Measurements from ENCODE around the gene XYLT1. TPM values are rescaled to one million over a fixed set of nuclear protein-coding genes. Genes with fewer than 3 reads are reported as not detected.

The XYLT1 gene
- total RNA-seq, 1 donor from 2014 or later, result 12.3 TPM

- Mint-ChIP-seq H3K4me1 (ENCODE audit: low read depth) (no peaks in the 10 kb centered on the region), H3K9me3 (ENCODE audit: low read depth) (peaks cover 3% of the 10 kb centered on the region), H3K36me3 (ENCODE audit: insufficient read depth) (peaks cover 2% of the 10 kb centered on the region), H3K27me3 (no peaks in the 10 kb centered on the region), H3K4me3 (ENCODE audit: low read depth) (no peak overlapping the region), H3K27ac (no peak overlapping the region)
- TF ChIP-seq CTCF (IDR thresholded peaks at IDR 0.05; ENCODE audit: unreplicated experiment), result no peak
- DNase-seq (ENCODE audit: low spot score, unreplicated experiment), result no peak
These were observed 254.8 kb downstream of the XYLT1 start for GRCh38 chr16:17215936-17216335.

DNA sequence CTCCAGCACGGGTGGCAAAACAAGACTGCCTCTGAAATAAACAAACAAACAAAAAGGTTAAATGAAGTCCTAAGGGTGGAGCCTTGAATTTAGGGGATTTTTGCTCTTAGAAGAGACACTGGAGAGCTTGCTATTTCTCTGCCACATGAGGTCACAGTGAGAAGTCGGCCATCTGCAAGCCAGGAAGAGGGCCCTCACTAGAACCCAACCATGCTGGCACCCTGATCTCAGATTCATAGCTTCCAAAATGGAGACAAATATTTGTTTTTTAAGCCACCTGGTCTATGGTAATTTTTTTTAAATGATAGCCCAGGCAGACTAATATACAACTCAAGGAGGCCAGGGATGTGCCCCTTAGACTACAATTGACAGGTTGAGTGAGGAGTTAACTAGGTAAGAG is 255.5 kb downstream of the XYLT1 start:
- H3K9me3 Mint-ChIP-seq (ENCODE audit: low read depth), result peaks cover 3% of the 10 kb centered on the region

DNA sequence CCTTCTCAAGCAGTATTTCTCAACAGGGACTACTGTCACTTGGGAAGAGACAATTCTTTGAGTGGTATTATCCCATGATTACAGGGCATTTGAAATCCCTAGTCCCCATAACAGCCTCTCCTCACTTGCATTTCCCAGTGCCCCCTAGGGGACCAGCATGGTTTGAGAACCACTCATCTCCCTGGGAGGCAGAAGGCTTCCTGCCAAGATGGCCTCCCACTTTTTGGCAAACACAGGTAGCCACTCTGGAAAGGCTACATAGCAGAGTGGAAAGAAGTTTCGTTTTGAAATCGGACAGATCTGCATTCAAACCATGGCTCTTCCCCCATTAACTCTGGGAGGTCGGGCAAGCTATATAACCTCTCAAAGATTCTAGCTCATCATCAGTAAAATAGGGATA is 256.8 kb downstream of the XYLT1 start:
- no peak for TF ChIP-seq CTCF (IDR thresholded peaks at IDR 0.05; ENCODE audit: unreplicated experiment)
- Mint-ChIP-seq H3K27me3 (no peaks in the 10 kb centered on the region), H3K4me1 (ENCODE audit: low read depth) (no peaks in the 10 kb centered on the region), H3K27ac (no peak overlapping the region), H3K36me3 (ENCODE audit: insufficient read depth) (peaks cover 2% of the 10 kb centered on the region), H3K9me3 (ENCODE audit: low read depth) (peaks cover 3% of the 10 kb centered on the region), H3K4me3 (ENCODE audit: low read depth) (no peak overlapping the region)
- no peak for DNase-seq (ENCODE audit: low spot score, unreplicated experiment)

More for the DNA sequence above, 255.5 kb downstream of the XYLT1 start:
- no peak for DNase-seq (ENCODE audit: low spot score, unreplicated experiment)
- no peak for TF ChIP-seq CTCF (IDR thresholded peaks at IDR 0.05; ENCODE audit: unreplicated experiment)
- peaks cover 2% of the 10 kb centered on the region for H3K36me3 Mint-ChIP-seq (ENCODE audit: insufficient read depth)
- H3K4me1 Mint-ChIP-seq (ENCODE audit: low read depth), result no peaks in the 10 kb centered on the region
- H3K27ac Mint-ChIP-seq, result no peak overlapping the region
- no peaks in the 10 kb centered on the region for H3K27me3 Mint-ChIP-seq
- no peak overlapping the region for H3K4me3 Mint-ChIP-seq (ENCODE audit: low read depth)

DNA sequence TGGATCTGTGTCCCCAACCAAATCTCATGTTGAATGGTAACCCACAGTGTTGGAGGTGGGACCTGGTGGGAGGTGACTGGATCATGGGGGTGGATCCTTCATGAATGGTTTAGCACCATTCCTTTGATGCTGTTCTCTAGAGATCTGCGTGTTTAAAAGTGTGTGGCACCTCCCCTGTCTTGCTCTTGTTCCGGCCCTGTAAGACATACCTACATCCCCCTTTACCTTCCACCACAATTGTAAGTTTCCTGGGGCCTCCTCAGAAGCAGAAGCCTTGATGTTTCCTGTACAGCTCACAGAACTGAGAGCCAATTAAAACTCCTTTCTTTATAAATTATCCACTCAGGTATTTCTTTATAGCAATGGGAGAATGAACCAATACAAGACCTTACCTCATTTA is 257.7 kb downstream of the XYLT1 start:
- DNase-seq (ENCODE audit: low spot score, unreplicated experiment), result no peak
- TF ChIP-seq CTCF (IDR thresholded peaks at IDR 0.05; ENCODE audit: unreplicated experiment), result no peak
- no peak overlapping the region for H3K4me3 Mint-ChIP-seq (ENCODE audit: low read depth)
- no peaks in the 10 kb centered on the region for H3K27me3 Mint-ChIP-seq
- H3K36me3 Mint-ChIP-seq (ENCODE audit: insufficient read depth), result peaks cover 2% of the 10 kb centered on the region
- no peaks in the 10 kb centered on the region for H3K4me1 Mint-ChIP-seq (ENCODE audit: low read depth)
- no peak overlapping the region for H3K27ac Mint-ChIP-seq
- H3K9me3 Mint-ChIP-seq (ENCODE audit: low read depth), result peaks cover 3% of the 10 kb centered on the region

GRCh38 chr16:17212606-17213005 is 258.2 kb downstream of the XYLT1 start:
- H3K27ac Mint-ChIP-seq, result no peak overlapping the region
- peaks cover 3% of the 10 kb centered on the region for H3K9me3 Mint-ChIP-seq (ENCODE audit: low read depth)
- H3K36me3 Mint-ChIP-seq (ENCODE audit: insufficient read depth), result peaks cover 2% of the 10 kb centered on the region
- H3K4me3 Mint-ChIP-seq (ENCODE audit: low read depth), result no peak overlapping the region
- H3K27me3 Mint-ChIP-seq, result no peaks in the 10 kb centered on the region
- no peak for TF ChIP-seq CTCF (IDR thresholded peaks at IDR 0.05; ENCODE audit: unreplicated experiment)
- no peak for DNase-seq (ENCODE audit: low spot score, unreplicated experiment)
- no peaks in the 10 kb centered on the region for H3K4me1 Mint-ChIP-seq (ENCODE audit: low read depth)
